OCI-LY1 (cell line): ENCODE measurements around the gene CD164.

ENCODE experiments used
- H2AFZ ChIP-seq: fragments of 200-600 bp; sonication (generic), shearing (Covaris generic); 2 replicates; pipeline ENCODE4 v1.6.0; 2014; ENCODE audit warnings: antibody characterized with exemption, mild to moderate bottlenecking, low read length
- H3F3A ChIP-seq: fragments of 200-600 bp; sonication (generic), shearing (Covaris generic); 2 replicates; pipeline ENCODE4 v1.6.0; 2014; ENCODE audit warnings: mild to moderate bottlenecking, antibody characterized with exemption, low read length, moderate library complexity; ENCODE audit not compliant: insufficient read depth
- H3K27ac ChIP-seq: fragments of 200-600 bp; sonication (generic); 2 replicates; pipeline ENCODE4 v1.5.1; 2014; ENCODE audit warnings: low read length, mixed run types, mild to moderate bottlenecking, low read depth; ENCODE audit not compliant: poor library complexity, severe bottlenecking
- H3K27me3 ChIP-seq: fragments of 200-600 bp; sonication (generic); 2 replicates; pipeline ENCODE4 v1.6.0; 2014; ENCODE audit warnings: antibody characterized with exemption, mild to moderate bottlenecking, low read length, moderate library complexity; ENCODE audit not compliant: insufficient read depth
- H3K36me3 ChIP-seq: fragments of 200-600 bp; sonication (generic); 2 replicates; pipeline ENCODE4 v1.6.1; 2014; ENCODE audit warnings: mild to moderate bottlenecking, antibody characterized with exemption, low read length, moderate library complexity, mixed read lengths; ENCODE audit not compliant: insufficient read depth
- H3K4me1 ChIP-seq: fragments of 200-600 bp; sonication (generic); 2 replicates; pipeline ENCODE4 v1.5.1; 2014; ENCODE audit warnings: mild to moderate bottlenecking, low read length, moderate library complexity; ENCODE audit not compliant: insufficient read depth, severe bottlenecking
- H3K4me2 ChIP-seq: fragments of 200-600 bp; sonication (generic), shearing (Covaris generic); 2 replicates; pipeline ENCODE4 v1.6.1; 2014; ENCODE audit warnings: low read length
- H3K4me3 ChIP-seq: fragments of 200-600 bp; sonication (generic); 2 replicates; pipeline ENCODE4 v1.5.1; 2014; ENCODE audit warnings: low read length, low read depth, mild to moderate bottlenecking, mixed read lengths; ENCODE audit not compliant: poor library complexity, severe bottlenecking
- H3K79me2 ChIP-seq: fragments of 200-600 bp; shearing (Covaris generic); 2 replicates; pipeline ENCODE4 v1.6.1; 2016; ENCODE audit warnings: mixed run types, low read length, mixed read lengths; ENCODE audit not compliant: insufficient read depth
- H3K9ac ChIP-seq: fragments of 200-600 bp; sonication (generic), shearing (Covaris generic); 2 replicates; pipeline ENCODE4 v1.6.1; 2014; ENCODE audit warnings: mild to moderate bottlenecking, low read length, mixed read lengths
- H3K9me2 ChIP-seq: fragments of 200-600 bp; sonication (generic), shearing (Covaris generic); 2 replicates; pipeline ENCODE4 v1.6.1; 2014; ENCODE audit warnings: low read depth, mild to moderate bottlenecking, low read length, mixed read lengths
- H3K9me3 ChIP-seq: fragments of 200-600 bp; shearing (Covaris generic); 2 replicates; pipeline ENCODE4 v1.6.1; 2014; ENCODE audit warnings: low read length, mixed read lengths
- H4K20me1 ChIP-seq: fragments of 200-600 bp; sonication (generic), shearing (Covaris generic); 2 replicates; pipeline ENCODE4 v1.6.0; 2016; ENCODE audit warnings: mild to moderate bottlenecking, low read length; ENCODE audit not compliant: insufficient read depth
- CTCF ChIP-seq: fragments of 200-600 bp; sonication (generic), shearing (Covaris generic); IDR thresholded peaks from 2 replicates; pipeline ENCODE4 v1.5.1; 2017; ENCODE audit warnings: mild to moderate bottlenecking, antibody characterized with exemption, low read length, moderate library complexity, mixed read lengths
- EZH2 ChIP-seq: fragments of 200-600 bp; sonication (generic), shearing (Covaris generic); IDR thresholded peaks from 2 replicates; pipeline ENCODE4 v1.8.0; 2017; ENCODE audit warnings: borderline replicate concordance, mixed run types, mild to moderate bottlenecking, antibody characterized with exemption, low read length, moderate library complexity, mixed read lengths

CD164 gene

GRCh38 chr6:109330263-109330662 lies 52.0 kb downstream of the CD164 start:
- Histone ChIP-seq H3F3A (no peaks in the 10 kb centered on the region), H3K27me3 (no peaks in the 10 kb centered on the region; the same call in 1 of the 2 replicates), H4K20me1 (no peaks in the 10 kb centered on the region), H3K27ac (no peak overlapping the region), H2AFZ (no peak overlapping the region), H3K4me3 (no peak overlapping the region), H3K9ac (no peak overlapping the region), H3K9me3 (no peaks in the 10 kb centered on the region), H3K36me3 (no peaks in the 10 kb centered on the region), H3K4me1 (no peaks in the 10 kb centered on the region), H3K4me2 (no peak overlapping the region), H3K79me2 (no peaks in the 10 kb centered on the region), H3K9me2 (no peaks in the 10 kb centered on the region)
- TF ChIP-seq EZH2, result no peak

GRCh38 chr6:109328629-109329028 lies 53.6 kb downstream of the CD164 start:
- H3K9me2 ChIP-seq, result no peaks in the 10 kb centered on the region
- H3K79me2 ChIP-seq, result no peaks in the 10 kb centered on the region
- TF ChIP-seq CTCF, result no peak
- TF ChIP-seq EZH2, result no peak
- H3K4me2 ChIP-seq, result no peak overlapping the region
- H3K4me3 ChIP-seq, result no peak overlapping the region
- H3K27me3 ChIP-seq, result no peaks in the 10 kb centered on the region
- H3K36me3 ChIP-seq, result no peaks in the 10 kb centered on the region
- no peaks in the 10 kb centered on the region for H3K4me1 ChIP-seq
- no peaks in the 10 kb centered on the region for H3K9me3 ChIP-seq
- H3K27ac ChIP-seq, result no peak overlapping the region
- H3K9ac ChIP-seq, result no peak overlapping the region
- H4K20me1 ChIP-seq, result no peaks in the 10 kb centered on the region
- no peaks in the 10 kb centered on the region for H3F3A ChIP-seq
- no peak overlapping the region for H2AFZ ChIP-seq

- no peaks in the 10 kb centered on the region for H4K20me1 ChIP-seq
- H3K4me1 ChIP-seq, result no peaks in the 10 kb centered on the region
- no peaks in the 10 kb centered on the region for H3K9me2 ChIP-seq
- no peak overlapping the region for H3K27ac ChIP-seq
- H3F3A ChIP-seq, result no peaks in the 10 kb centered on the region
- H3K9ac ChIP-seq, result no peak overlapping the region
- no peaks in the 10 kb centered on the region for H3K9me3 ChIP-seq
- no peak overlapping the region for H3K4me2 ChIP-seq
- no peaks in the 10 kb centered on the region for H3K36me3 ChIP-seq
- H3K4me3 ChIP-seq, result no peak overlapping the region
- no peak overlapping the region for H2AFZ ChIP-seq
- no peaks in the 10 kb centered on the region for H3K79me2 ChIP-seq
- no peak for TF ChIP-seq CTCF
- TF ChIP-seq EZH2, result no peak
- H3K27me3 ChIP-seq, result no peaks in the 10 kb centered on the region
These were observed 54.3 kb downstream of the CD164 start for GRCh38 chr6:109327959-109328358.

- no peaks in the 10 kb centered on the region for H3K9me2 ChIP-seq
- H3K9me3 ChIP-seq, result no peaks in the 10 kb centered on the region
- TF ChIP-seq CTCF (no peak), EZH2 (no peak)
- H3K4me2 ChIP-seq, result no peak overlapping the region
- H3K36me3 ChIP-seq, result no peaks in the 10 kb centered on the region
- H3K9ac ChIP-seq, result no peak overlapping the region
- H3K4me3 ChIP-seq, result no peak overlapping the region
- no peak overlapping the region for H3K27ac ChIP-seq
- H3K4me1 ChIP-seq, result no peaks in the 10 kb centered on the region
- H3K79me2 ChIP-seq, result no peaks in the 10 kb centered on the region
- H4K20me1 ChIP-seq, result no peaks in the 10 kb centered on the region
- no peak overlapping the region for H2AFZ ChIP-seq
- H3K27me3 ChIP-seq, result no peaks in the 10 kb centered on the region
- no peaks in the 10 kb centered on the region for H3F3A ChIP-seq
These were observed 54.8 kb downstream of the CD164 start for GRCh38 chr6:109327491-109327890.
